BJ (cell line): Measurements from ENCODE around the gene MACROH2A1. TPM values are rescaled to one million over a fixed set of nuclear protein-coding genes. Genes with fewer than 3 reads are reported as not detected.

ENCODE experiments used
- CTCF ChIA-PET: fragments of 350-600 bp; formaldehyde crosslinking; extraction: SDS; loops from one replicate; lab custom pipeline; 2021; ENCODE audit warnings: antibody characterized with exemption, inconsistent platforms; lab: Yijun Ruan, JAX
- POLR2A ChIA-PET: fragments of 300-600 bp; sonication (Branson Sonifier 250); formaldehyde crosslinking; extraction: SDS; loops from one replicate; lab custom pipeline; 2021; ENCODE audit warnings: antibody characterized with exemption; lab: Charles Lee
- DNase-seq: peaks from one replicate; pipeline ENCODE4 v3.0.0-alpha.2; 2011; ENCODE audit warnings: low read depth
- H3K27me3 ChIP-seq: 2 replicates; pipeline ENCODE4 v1.6.0; 2011; ENCODE audit warnings: low read length; ENCODE audit not compliant: control insufficient read depth, insufficient read depth
- H3K36me3 ChIP-seq: 2 replicates; pipeline ENCODE4 v1.5.1; 2011; ENCODE audit warnings: low read length; ENCODE audit not compliant: control insufficient read depth, insufficient read depth
- H3K4me3 ChIP-seq: 2 replicates; pipeline ENCODE4 v1.5.1; 2011; ENCODE audit warnings: low read depth, mild to moderate bottlenecking, control low read depth, low read length
- polyA plus RNA-seq: library from polyadenylated mRNA; depleted of rRNA; stranded (reverse); fragments of >200 nt; gene quantifications from 2 replicates; pipeline ENCODE4 v1.2.3, GENCODE V29; 2011
- TF ChIP-seq, protein P1 (sequence below): IDR thresholded peaks from 2 replicates; pipeline ENCODE4 v1.5.1; 2011; ENCODE audit warnings: low read depth, mild to moderate bottlenecking, control low read depth, inconsistent platforms, low read length, moderate library complexity; ENCODE audit not compliant: insufficient read depth

The MACROH2A1 gene
- polyA plus RNA-seq, 1 experiment: 96.0 TPM

DNA sequence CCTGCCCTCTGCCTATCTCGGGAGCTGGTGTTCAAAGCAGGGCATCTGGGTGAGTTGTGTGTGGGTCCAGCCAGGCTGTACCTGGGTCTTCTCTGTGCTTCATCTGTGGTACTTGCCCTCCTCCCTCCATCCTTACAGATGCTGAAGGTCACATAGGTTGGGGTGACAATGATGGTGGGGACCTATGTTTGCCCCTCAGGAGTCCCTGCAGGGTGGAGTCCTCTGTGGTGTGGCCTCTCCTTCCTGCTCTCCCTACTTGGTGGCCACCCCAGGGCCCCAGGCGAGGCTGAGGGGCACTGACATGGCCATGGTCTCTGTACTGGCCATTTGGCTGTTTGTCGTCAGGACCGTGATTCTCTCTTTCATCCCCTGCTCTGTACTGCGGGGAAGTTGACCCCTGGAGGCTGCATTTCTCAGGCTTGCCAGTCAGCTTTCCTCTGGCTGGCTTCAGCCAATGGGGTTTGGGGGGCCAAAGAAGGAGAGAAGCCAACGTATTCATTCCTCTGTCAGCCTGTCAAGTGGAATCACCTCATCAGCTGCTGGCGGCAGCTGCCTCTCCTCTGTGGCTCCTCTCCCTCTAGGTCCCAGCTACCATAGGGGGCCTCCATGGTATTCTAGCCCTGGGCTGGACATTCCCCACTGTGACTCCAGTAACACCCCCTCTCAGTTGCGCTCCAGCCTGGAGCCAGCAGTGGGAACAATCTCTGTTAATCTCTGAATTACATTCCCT is 43.6 kb upstream of the MACROH2A1 start:
- no peak overlapping the region for H3K4me3 ChIP-seq
- DNase-seq: no peak
- POLR2A ChIA-PET: no interaction called here
- CTCF ChIA-PET: interaction anchor here (1.0 to 1.8 kb wide), 2 partner anchors 16 to 123 kb away, joined by 3 to 5 read pairs; no protein-coding TSS in a partner anchor
- no peaks in the 10 kb centered on the region for H3K27me3 ChIP-seq
- no peaks in the 10 kb centered on the region for H3K36me3 ChIP-seq
- TF ChIP-seq, protein P1, sequence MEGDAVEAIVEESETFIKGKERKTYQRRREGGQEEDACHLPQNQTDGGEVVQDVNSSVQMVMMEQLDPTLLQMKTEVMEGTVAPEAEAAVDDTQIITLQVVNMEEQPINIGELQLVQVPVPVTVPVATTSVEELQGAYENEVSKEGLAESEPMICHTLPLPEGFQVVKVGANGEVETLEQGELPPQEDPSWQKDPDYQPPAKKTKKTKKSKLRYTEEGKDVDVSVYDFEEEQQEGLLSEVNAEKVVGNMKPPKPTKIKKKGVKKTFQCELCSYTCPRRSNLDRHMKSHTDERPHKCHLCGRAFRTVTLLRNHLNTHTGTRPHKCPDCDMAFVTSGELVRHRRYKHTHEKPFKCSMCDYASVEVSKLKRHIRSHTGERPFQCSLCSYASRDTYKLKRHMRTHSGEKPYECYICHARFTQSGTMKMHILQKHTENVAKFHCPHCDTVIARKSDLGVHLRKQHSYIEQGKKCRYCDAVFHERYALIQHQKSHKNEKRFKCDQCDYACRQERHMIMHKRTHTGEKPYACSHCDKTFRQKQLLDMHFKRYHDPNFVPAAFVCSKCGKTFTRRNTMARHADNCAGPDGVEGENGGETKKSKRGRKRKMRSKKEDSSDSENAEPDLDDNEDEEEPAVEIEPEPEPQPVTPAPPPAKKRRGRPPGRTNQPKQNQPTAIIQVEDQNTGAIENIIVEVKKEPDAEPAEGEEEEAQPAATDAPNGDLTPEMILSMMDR: no peak

GRCh38 chr5:135441919-135442318 is 42.9 kb upstream of the MACROH2A1 start:
- H3K36me3 ChIP-seq: no peaks in the 10 kb centered on the region
- no peak for DNase-seq
- no peaks in the 10 kb centered on the region for H3K27me3 ChIP-seq
- ChIA-PET CTCF (interaction anchor here (1.0 to 2.1 kb wide), 3 partner anchors 16 to 124 kb away, joined by 3 to 12 read pairs (median 7); no protein-coding TSS in a partner anchor), POLR2A (no interaction called here)
- H3K4me3 ChIP-seq: no peak overlapping the region
- TF ChIP-seq, protein P1: no peak

GRCh38 chr5:135441350-135441831 is 42.4 kb upstream of the MACROH2A1 start:
- H3K27me3 ChIP-seq: no peaks in the 10 kb centered on the region
- TF ChIP-seq, protein P1: no peak
- DNase-seq: no peak
- POLR2A ChIA-PET: no interaction called here
- H3K4me3 ChIP-seq: no peak overlapping the region
- CTCF ChIA-PET: interaction anchor here (1.0 to 8.3 kb wide), 4 partner anchors 16 to 125 kb away, joined by 3 to 60 read pairs (median 10); no protein-coding TSS in a partner anchor
- no peaks in the 10 kb centered on the region for H3K36me3 ChIP-seq

GRCh38 chr5:135440916-135441315 is 41.9 kb upstream of the MACROH2A1 start:
- ChIA-PET CTCF (interaction anchor here (1.6 to 8.3 kb wide), 3 partner anchors 15 to 22 kb away, joined by 7 to 60 read pairs (median 12); no protein-coding TSS in a partner anchor), POLR2A (no interaction called here)
- Histone ChIP-seq H3K27me3 (no peaks in the 10 kb centered on the region), H3K4me3 (no peak overlapping the region), H3K36me3 (no peaks in the 10 kb centered on the region)
- TF ChIP-seq, protein P1: no peak
- DNase-seq: no peak
